ENCODE results near the gene GID8.

GID8 gene

GRCh38 chr20:62898970-62899632 is 38.8 kb upstream of the GID8 start:
- Mint-ChIP-seq H3K4me3 (peak overlapping the region; percentile 55), H3K9me3 (no peaks in the 10 kb centered on the region), H3K27me3 (no peaks in the 10 kb centered on the region), H3K27ac (no peak overlapping the region), H3K4me1 (peaks cover 30% of the 10 kb centered on the region), H3K36me3 (peaks cover 48% of the 10 kb centered on the region)
- peak; percentile 35 for ATAC-seq

- Mint-ChIP-seq H3K36me3 (peaks cover 48% of the 10 kb centered on the region), H3K9me3 (no peaks in the 10 kb centered on the region), H3K27ac (peak overlapping the region; percentile 81), H3K4me1 (peaks cover 30% of the 10 kb centered on the region), H3K27me3 (no peaks in the 10 kb centered on the region), H3K4me3 (no peak overlapping the region)
- ATAC-seq = no peak
These were observed 38.3 kb upstream of the GID8 start for GRCh38 chr20:62899633-62900051.

- Mint-ChIP-seq H3K4me3 (peak overlapping the region; percentile 61), H3K4me1 (peaks cover 30% of the 10 kb centered on the region), H3K9me3 (no peaks in the 10 kb centered on the region), H3K36me3 (peaks cover 47% of the 10 kb centered on the region), H3K27me3 (no peaks in the 10 kb centered on the region), H3K27ac (peak overlapping the region; percentile 81)
- peak; percentile 94 for ATAC-seq
These were observed 37.8 kb upstream of the GID8 start for GRCh38 chr20:62900052-62900691.

- Mint-ChIP-seq H3K36me3 (peaks cover 46% of the 10 kb centered on the region), H3K27ac (peak overlapping the region; percentile 81), H3K4me3 (no peak overlapping the region), H3K27me3 (no peaks in the 10 kb centered on the region), H3K4me1 (peaks cover 30% of the 10 kb centered on the region), H3K9me3 (no peaks in the 10 kb centered on the region)
- peak; percentile 50 for ATAC-seq
These were observed 37.0 kb upstream of the GID8 start for GRCh38 chr20:62900692-62901584.

GRCh38 chr20:62901891-62902290 is 36.1 kb upstream of the GID8 start:
- no peak overlapping the region for H3K4me3 Mint-ChIP-seq
- H3K36me3 Mint-ChIP-seq = peaks cover 51% of the 10 kb centered on the region
- no peaks in the 10 kb centered on the region for H3K9me3 Mint-ChIP-seq
- no peak for ATAC-seq
- H3K27ac Mint-ChIP-seq = no peak overlapping the region
- H3K4me1 Mint-ChIP-seq = peaks cover 30% of the 10 kb centered on the region
- no peaks in the 10 kb centered on the region for H3K27me3 Mint-ChIP-seq

GRCh38 chr20:62902926-62903615 is 34.9 kb upstream of the GID8 start:
- peaks cover 54% of the 10 kb centered on the region for H3K36me3 Mint-ChIP-seq
- no peaks in the 10 kb centered on the region for H3K9me3 Mint-ChIP-seq
- no peak overlapping the region for H3K27ac Mint-ChIP-seq

GRCh38 chr20:62905536-62906117 is 32.3 kb upstream of the GID8 start:
- Mint-ChIP-seq H3K27ac (no peak overlapping the region), H3K36me3 (peaks cover 75% of the 10 kb centered on the region), H3K9me3 (no peaks in the 10 kb centered on the region), H3K27me3 (no peaks in the 10 kb centered on the region), H3K4me1 (peaks cover 21% of the 10 kb centered on the region), H3K4me3 (no peak overlapping the region)
- ATAC-seq = no peak

More at GRCh38 chr20:62902926-62903615, 34.9 kb upstream of the GID8 start:
- no peak for ATAC-seq
- Mint-ChIP-seq H3K27me3 (no peaks in the 10 kb centered on the region), H3K4me3 (no peak overlapping the region), H3K4me1 (peaks cover 33% of the 10 kb centered on the region)

- H3K4me3 Mint-ChIP-seq = no peak overlapping the region
- no peaks in the 10 kb centered on the region for H3K27me3 Mint-ChIP-seq
- H3K27ac Mint-ChIP-seq = no peak overlapping the region
- no peaks in the 10 kb centered on the region for H3K9me3 Mint-ChIP-seq
- ATAC-seq = no peak
- peaks cover 79% of the 10 kb centered on the region for H3K36me3 Mint-ChIP-seq
- H3K4me1 Mint-ChIP-seq = peaks cover 18% of the 10 kb centered on the region
These were observed 31.7 kb upstream of the GID8 start for GRCh38 chr20:62906209-62906608.

- Mint-ChIP-seq H3K4me3 (no peak overlapping the region), H3K27ac (no peak overlapping the region), H3K36me3 (peaks cover 79% of the 10 kb centered on the region), H3K9me3 (no peaks in the 10 kb centered on the region), H3K4me1 (peaks cover 18% of the 10 kb centered on the region), H3K27me3 (no peaks in the 10 kb centered on the region)
- ATAC-seq = no peak
These were observed 31.1 kb upstream of the GID8 start for GRCh38 chr20:62906647-62907375.

GRCh38 chr20:62907384-62908317 is 30.3 kb upstream of the GID8 start:
- Mint-ChIP-seq H3K4me3 (no peak overlapping the region), H3K27me3 (no peaks in the 10 kb centered on the region), H3K27ac (no peak overlapping the region), H3K9me3 (no peaks in the 10 kb centered on the region), H3K36me3 (peaks cover 74% of the 10 kb centered on the region), H3K4me1 (peaks cover 18% of the 10 kb centered on the region)
- ATAC-seq = no peak

- Mint-ChIP-seq H3K36me3 (peaks cover 67% of the 10 kb centered on the region), H3K27me3 (no peaks in the 10 kb centered on the region), H3K4me1 (peaks cover 26% of the 10 kb centered on the region), H3K9me3 (no peaks in the 10 kb centered on the region), H3K27ac (no peak overlapping the region), H3K4me3 (no peak overlapping the region)
- no peak for ATAC-seq
These were observed 28.8 kb upstream of the GID8 start for GRCh38 chr20:62908971-62909791.

GRCh38 chr20:62910217-62910766 is 27.7 kb upstream of the GID8 start:
- no peaks in the 10 kb centered on the region for H3K9me3 Mint-ChIP-seq
- H3K27ac Mint-ChIP-seq = no peak overlapping the region
- peaks cover 57% of the 10 kb centered on the region for H3K36me3 Mint-ChIP-seq
- H3K4me1 Mint-ChIP-seq = peaks cover 36% of the 10 kb centered on the region
- H3K27me3 Mint-ChIP-seq = no peaks in the 10 kb centered on the region
- no peak for ATAC-seq
- no peak overlapping the region for H3K4me3 Mint-ChIP-seq

Data from stimulated activated memory B cell treated with anti-CD40 and anti-IgM and Interleukin-4, amounts not matched to agents 10 μg/mL and 1 μg/mL and 100 μg/mL, for 72 hours (primary cell).